NCI-H2227 treated with DMSO at 0.1 percent for 48 hours (cell line): Measurements from ENCODE around the gene SLC35F4.
"Not testable (repeated sequence)": the region's sequence is repeated elsewhere in the genome, so short reads cannot be mapped to it uniquely, and the experiment has no call there.

ENCODE experiments used
- DNase-seq: peaks from one replicate; lab custom pipeline; 2025; lab: John Stamatoyannopoulos, UW

SLC35F4 gene

GRCh38 chr14:57796556-57796955, 69.3 kb downstream of the SLC35F4 start:
- DNase-seq: no peak

GRCh38 chr14:57785058-57785457, 80.8 kb downstream of the SLC35F4 start:
- no peak for DNase-seq

- no peak for DNase-seq
Observed at GRCh38 chr14:57771801-57772200, 94.1 kb downstream of the SLC35F4 start.

- DNase-seq: no peak
Observed at GRCh38 chr14:57769863-57770523, 95.9 kb downstream of the SLC35F4 start.

- no peak for DNase-seq
Observed at GRCh38 chr14:57761800-57762199, 104.1 kb downstream of the SLC35F4 start.

- no peak for DNase-seq
Observed at GRCh38 chr14:57760896-57761295, 105.0 kb downstream of the SLC35F4 start.

GRCh38 chr14:57755018-57755521, 110.8 kb downstream of the SLC35F4 start:
- DNase-seq: peak; percentile 14

- DNase-seq: no peak
Observed at GRCh38 chr14:57754527-57754926, 111.4 kb downstream of the SLC35F4 start.

GRCh38 chr14:57753821-57754220, 112.1 kb downstream of the SLC35F4 start:
- no peak for DNase-seq

- not testable (repeated sequence) for DNase-seq
Observed at GRCh38 chr14:57752142-57752695, 113.7 kb downstream of the SLC35F4 start.

- no peak for DNase-seq
Observed at GRCh38 chr14:57751400-57751799, 114.5 kb downstream of the SLC35F4 start.

GRCh38 chr14:57749267-57749666, 116.6 kb downstream of the SLC35F4 start:
- DNase-seq: no peak

GRCh38 chr14:57748279-57748678, 117.6 kb downstream of the SLC35F4 start:
- DNase-seq: no peak

GRCh38 chr14:57747036-57747435, 118.9 kb downstream of the SLC35F4 start:
- DNase-seq: no peak

GRCh38 chr14:57746563-57746962, 119.3 kb downstream of the SLC35F4 start:
- DNase-seq: no peak

- DNase-seq: no peak
Observed at GRCh38 chr14:57739516-57739915, 126.4 kb downstream of the SLC35F4 start.

- no peak for DNase-seq
Observed at GRCh38 chr14:57737598-57737997, 128.3 kb downstream of the SLC35F4 start.

- no peak for DNase-seq
Observed at GRCh38 chr14:57736391-57736790, 129.5 kb downstream of the SLC35F4 start.

- DNase-seq: no peak
Observed at GRCh38 chr14:57735276-57735675, 130.6 kb downstream of the SLC35F4 start.

GRCh38 chr14:57732463-57733285, 133.2 kb downstream of the SLC35F4 start:
- peak; percentile 56 for DNase-seq

- DNase-seq: no peak
Observed at GRCh38 chr14:57729208-57730187, 136.4 kb downstream of the SLC35F4 start.
